Mucosa of rectum (tissue), 2 donors: ENCODE data around the gene NRDE2.
"Not testable (repeated sequence)": the region's sequence is repeated elsewhere in the genome, so short reads cannot be mapped to it uniquely, and the experiment has no call there.

Experiments used
- H3K27ac ChIP-seq, 2 donors: one replicate each; pipeline ENCODE4 v1.7.0; 2013; ENCODE audit warnings: inconsistent platforms in 2 of 2, low read depth in 2 of 2, low read length in 2 of 2
- H3K27me3 ChIP-seq, 2 donors: one replicate each; pipeline ENCODE4 v1.7.0; 2013; ENCODE audit warnings: low read length in 2 of 2; ENCODE audit not compliant: control insufficient read depth in 2 of 2, insufficient read depth in 2 of 2
- H3K36me3 ChIP-seq, 2 donors: one replicate each; pipeline ENCODE4 v1.7.0; 2013; ENCODE audit warnings: low read length in 2 of 2; ENCODE audit not compliant: control insufficient read depth in 2 of 2, insufficient read depth in 2 of 2
- H3K4me1 ChIP-seq, 2 donors: one replicate each; pipeline ENCODE4 v1.7.0; 2013; ENCODE audit warnings: low read length in 2 of 2, mild to moderate bottlenecking in 1 of 2; ENCODE audit not compliant: control insufficient read depth in 2 of 2, insufficient read depth in 2 of 2
- H3K4me3 ChIP-seq, 2 donors: one replicate each; pipeline ENCODE4 v1.7.0; 2013; ENCODE audit warnings: low read length in 2 of 2
- H3K9ac ChIP-seq, 2 donors: one replicate each; pipeline ENCODE4 v1.7.0; 2013; ENCODE audit warnings: low read length in 2 of 2, low read depth in 1 of 2, mild to moderate bottlenecking in 1 of 2
- H3K9me3 ChIP-seq, 2 donors: one replicate each; pipeline ENCODE4 v1.7.0; 2013; ENCODE audit warnings: low read length in 2 of 2; ENCODE audit not compliant: control insufficient read depth in 2 of 2
- donor health status: healthy.
- donor health status: Normal muscosa, but diverticular disease.

Gene NRDE2

GRCh38 chr14:90344331-90345238 lies 12.8 kb upstream of the NRDE2 start:
- Histone ChIP-seq H3K9ac (no peak overlapping the region), H3K4me3 (no peak overlapping the region)

GRCh38 chr14:90342327-90342726 lies 10.6 kb upstream of the NRDE2 start:
- peaks cover 0 to 3% of the 10 kb centered on the region in 2 donors for H3K4me1 ChIP-seq
- H3K9ac ChIP-seq, result no peak overlapping the region
- H3K27me3 ChIP-seq, result no peaks in the 10 kb centered on the region
- no peak overlapping the region for H3K4me3 ChIP-seq
- H3K27ac ChIP-seq, result no peak overlapping the region
- no peaks in the 10 kb centered on the region for H3K36me3 ChIP-seq
- no peaks in the 10 kb centered on the region for H3K9me3 ChIP-seq

More at GRCh38 chr14:90344331-90345238, 12.8 kb upstream of the NRDE2 start:
- H3K36me3 ChIP-seq, result no peaks in the 10 kb centered on the region
- no peaks in the 10 kb centered on the region for H3K27me3 ChIP-seq
- H3K9me3 ChIP-seq, result no peaks in the 10 kb centered on the region
- peaks cover 0 to 3% of the 10 kb centered on the region in 2 donors for H3K4me1 ChIP-seq
- no peak overlapping the region for H3K27ac ChIP-seq

DNA sequence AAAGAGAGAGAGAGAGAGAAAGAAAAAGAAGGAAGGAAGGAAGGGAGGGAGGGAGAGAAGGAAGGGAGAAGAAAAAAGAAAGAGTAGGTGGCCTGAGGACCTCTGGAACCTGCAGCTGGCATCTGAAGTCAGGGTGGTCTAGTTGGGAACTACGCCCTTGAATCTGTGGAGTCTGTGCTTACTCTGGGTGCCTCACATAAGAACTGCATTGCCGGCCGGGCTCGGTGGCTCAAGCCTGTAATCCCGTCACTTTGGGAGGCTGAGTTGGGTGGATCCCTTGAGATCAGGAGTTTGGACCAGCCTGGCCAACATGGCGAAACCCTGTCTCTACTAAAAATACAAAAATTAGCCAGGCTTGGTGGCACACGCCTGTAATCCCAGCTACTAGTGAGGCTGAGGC lies 10.0 kb upstream of the NRDE2 start:
- Histone ChIP-seq H3K27ac (no peak overlapping the region), H3K4me3 (no peak overlapping the region), H3K9ac (no peak overlapping the region), H3K4me1 (peaks cover 0 to 3% of the 10 kb centered on the region in 2 donors), H3K27me3 (no peaks in the 10 kb centered on the region), H3K36me3 (no peaks in the 10 kb centered on the region), H3K9me3 (no peaks in the 10 kb centered on the region)

GRCh38 chr14:90341232-90341631 lies 9.5 kb upstream of the NRDE2 start:
- not testable (repeated sequence) for H3K4me3 ChIP-seq, H3K4me1 ChIP-seq, H3K27me3 ChIP-seq, H3K36me3 ChIP-seq, H3K9ac ChIP-seq, H3K9me3 ChIP-seq, H3K27ac ChIP-seq

DNA sequence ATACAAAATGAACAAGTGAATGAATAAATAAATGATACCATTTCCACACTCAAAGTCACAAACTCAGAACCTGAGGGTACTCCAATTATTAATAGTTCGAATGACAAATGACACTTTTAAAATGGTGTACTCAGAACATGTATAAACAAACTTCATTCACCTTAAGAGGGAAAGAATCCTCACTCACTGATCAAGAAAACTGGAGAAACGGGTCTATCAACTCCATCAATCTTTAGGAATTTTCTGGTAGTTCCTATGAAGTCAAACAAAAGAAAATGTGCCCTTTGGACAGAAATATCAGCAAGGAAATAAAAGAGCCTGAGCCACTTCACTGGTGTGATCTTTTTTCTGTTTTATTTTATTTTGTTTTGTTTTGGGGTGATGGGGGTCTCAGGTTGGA lies 5.2 kb upstream of the NRDE2 start:
- Histone ChIP-seq H3K36me3 (no peaks in the 10 kb centered on the region), H3K4me3 (no peak overlapping the region), H3K27ac (no peak overlapping the region), H3K9ac (no peak overlapping the region), H3K4me1 (no peaks in the 10 kb centered on the region), H3K9me3 (no peaks in the 10 kb centered on the region), H3K27me3 (no peaks in the 10 kb centered on the region)

GRCh38 chr14:90336401-90336800 lies 4.7 kb upstream of the NRDE2 start:
- Histone ChIP-seq H3K9ac (no peak overlapping the region), H3K27ac (no peak overlapping the region), H3K4me3 (no peak overlapping the region), H3K27me3 (no peaks in the 10 kb centered on the region), H3K9me3 (no peaks in the 10 kb centered on the region), H3K36me3 (no peaks in the 10 kb centered on the region), H3K4me1 (no peaks in the 10 kb centered on the region)

DNA sequence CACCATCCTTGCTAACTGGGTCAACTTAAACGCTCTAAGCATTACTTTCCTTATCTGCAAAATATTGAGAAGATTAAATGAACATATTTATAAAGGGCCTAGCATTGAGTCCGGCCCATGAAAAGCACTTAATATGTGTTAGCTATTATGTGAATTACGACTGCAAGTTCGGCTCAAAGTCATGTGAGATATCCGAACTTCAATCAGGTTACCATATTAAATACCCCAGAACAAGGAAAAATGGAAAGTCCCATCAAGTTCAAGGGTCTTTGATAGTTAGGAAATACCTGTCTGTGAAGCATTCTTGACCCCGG lies 487 bp upstream of the NRDE2 start:
- H3K27me3 ChIP-seq, result no peaks in the 10 kb centered on the region
- H3K9ac ChIP-seq, result peak overlapping the region; percentile 44 to 67
- H3K36me3 ChIP-seq, result no peaks in the 10 kb centered on the region
- H3K4me3 ChIP-seq, result peak overlapping the region; percentile 83 to 90
- no peaks in the 10 kb centered on the region for H3K9me3 ChIP-seq
- H3K4me1 ChIP-seq, result peaks cover 3% of the 10 kb centered on the region in 2 donors
- H3K27ac ChIP-seq, result peak overlapping the region; percentile 67 to 83

DNA sequence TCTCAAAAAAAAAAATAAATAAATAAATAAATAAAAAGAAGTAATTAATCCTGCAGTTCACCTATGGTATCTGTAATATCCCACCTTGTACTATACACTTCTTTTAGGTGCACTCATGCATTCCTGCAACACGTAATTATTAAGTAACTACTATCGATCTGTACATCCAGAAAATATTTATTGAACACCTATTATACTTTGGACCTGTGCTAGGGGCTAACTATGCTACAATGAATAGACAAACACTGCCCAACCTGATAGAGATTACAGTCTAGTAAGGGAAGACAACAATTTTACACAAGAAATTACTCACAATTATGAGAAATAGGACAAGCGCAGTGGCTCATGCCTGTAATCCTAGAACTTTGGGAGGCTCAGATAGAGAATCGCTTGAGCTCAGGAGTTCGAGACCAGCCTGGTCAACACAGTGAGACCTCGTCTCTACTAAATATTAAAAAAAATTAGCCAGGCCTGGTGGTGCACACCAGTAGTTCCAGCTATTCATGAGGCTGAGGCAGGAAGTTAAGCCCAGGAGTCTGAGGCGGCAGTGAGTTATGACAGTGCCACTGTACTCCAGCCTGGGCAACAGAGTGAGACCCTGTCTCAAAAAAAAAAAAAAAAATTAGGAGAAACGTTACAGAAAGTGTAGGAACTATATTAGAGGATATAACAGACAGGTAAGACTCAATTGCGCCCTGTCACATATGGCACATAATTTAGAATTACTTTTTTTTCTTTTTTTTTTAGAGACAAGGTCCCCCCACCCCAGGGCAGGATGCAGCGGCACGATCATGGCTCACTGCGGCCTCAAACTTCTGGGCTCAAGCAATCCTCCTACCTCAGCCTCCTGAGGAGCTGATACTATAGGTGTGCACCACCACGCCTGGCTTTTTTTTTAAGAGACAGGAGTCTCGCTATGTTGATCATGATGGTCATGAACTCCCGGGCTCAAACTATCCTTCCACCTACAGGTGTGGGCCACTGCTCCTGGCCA lies 1.2 kb downstream of the NRDE2 start:
- Histone ChIP-seq H3K27me3 (no peaks in the 10 kb centered on the region), H3K27ac (no peak overlapping the region), H3K4me3 (peak overlapping the region in 1 of 2 donors; percentile 94), H3K9ac (no peak overlapping the region), H3K9me3 (no peaks in the 10 kb centered on the region), H3K4me1 (peaks cover 3% of the 10 kb centered on the region in 2 donors), H3K36me3 (no peaks in the 10 kb centered on the region)

DNA sequence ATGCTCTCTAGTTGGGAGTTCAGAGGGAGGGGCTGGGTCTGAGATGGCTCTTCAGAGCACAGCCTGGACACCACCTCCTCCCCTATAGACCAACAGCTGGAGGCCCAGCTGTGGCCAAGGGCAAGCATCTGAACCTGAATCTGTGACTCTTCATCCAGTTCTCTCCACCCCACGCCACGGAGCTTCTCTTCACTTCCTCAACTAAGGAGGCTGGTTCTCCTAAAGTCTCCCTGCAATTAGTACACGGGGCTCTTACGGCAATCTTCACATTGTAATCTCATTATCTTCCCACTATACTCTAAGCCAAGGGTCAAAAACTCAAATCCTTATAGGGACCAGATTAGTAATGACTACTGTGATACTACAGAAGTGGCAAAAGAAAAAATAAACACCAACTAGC lies 9.8 kb downstream of the NRDE2 start:
- no peaks in the 10 kb centered on the region for H3K27me3 ChIP-seq
- H3K4me1 ChIP-seq, result no peaks in the 10 kb centered on the region
- no peaks in the 10 kb centered on the region for H3K9me3 ChIP-seq
- H3K4me3 ChIP-seq, result no peak overlapping the region
- no peak overlapping the region for H3K9ac ChIP-seq
- no peak overlapping the region for H3K27ac ChIP-seq
- H3K36me3 ChIP-seq, result peaks cover 2 to 5% of the 10 kb centered on the region in 2 donors
